DND-41 (cell line): Measurements from ENCODE around the gene BIN2.

Source experiments
- CTCF ChIP-seq: IDR thresholded peaks from 2 replicates; pipeline ENCODE4 v1.5.1; 2012; ENCODE audit warnings: borderline replicate concordance, low read length, moderate library complexity, mild to moderate bottlenecking; ENCODE audit not compliant: poor library complexity, severe bottlenecking; ENCODE audit errors: extremely low read depth
- EZH2 ChIP-seq: IDR thresholded peaks from 3 replicates; pipeline ENCODE4 v1.6.1; 2012; ENCODE audit warnings: borderline replicate concordance, low read depth, mild to moderate bottlenecking, moderate library complexity, low read length, inconsistent platforms; ENCODE audit not compliant: severe bottlenecking

GRCh38 chr12:51306507-51306906, 17.5 kb downstream of the BIN2 start:
- TF ChIP-seq CTCF = no peak
- no peak for TF ChIP-seq EZH2
